Activated CD4-positive, alpha-beta T cell treated with anti-CD3 and anti-CD28 coated beads, Interleukin-10, Interleukin-2, amounts not matched to agents 100 ng/mL and 50 ng/mL, durations not matched to agents 16 hours and 8 hours (primary cell): ENCODE data around the gene MKX.

Source experiments
- DNase-seq: peaks from one replicate; pipeline ENCODE4 v3.0.0-alpha.2; 2020

MKX gene, protein sequence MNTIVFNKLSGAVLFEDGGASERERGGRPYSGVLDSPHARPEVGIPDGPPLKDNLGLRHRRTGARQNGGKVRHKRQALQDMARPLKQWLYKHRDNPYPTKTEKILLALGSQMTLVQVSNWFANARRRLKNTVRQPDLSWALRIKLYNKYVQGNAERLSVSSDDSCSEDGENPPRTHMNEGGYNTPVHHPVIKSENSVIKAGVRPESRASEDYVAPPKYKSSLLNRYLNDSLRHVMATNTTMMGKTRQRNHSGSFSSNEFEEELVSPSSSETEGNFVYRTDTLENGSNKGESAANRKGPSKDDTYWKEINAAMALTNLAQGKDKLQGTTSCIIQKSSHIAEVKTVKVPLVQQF

GRCh38 chr10:27745732-27746396 is at the start of gene MKX:
MKX (minus strand) TSS chr10:27745819; CDS start chr10:27743415, 2,404 bp downstream.
- DNase-seq = no peak

DNA sequence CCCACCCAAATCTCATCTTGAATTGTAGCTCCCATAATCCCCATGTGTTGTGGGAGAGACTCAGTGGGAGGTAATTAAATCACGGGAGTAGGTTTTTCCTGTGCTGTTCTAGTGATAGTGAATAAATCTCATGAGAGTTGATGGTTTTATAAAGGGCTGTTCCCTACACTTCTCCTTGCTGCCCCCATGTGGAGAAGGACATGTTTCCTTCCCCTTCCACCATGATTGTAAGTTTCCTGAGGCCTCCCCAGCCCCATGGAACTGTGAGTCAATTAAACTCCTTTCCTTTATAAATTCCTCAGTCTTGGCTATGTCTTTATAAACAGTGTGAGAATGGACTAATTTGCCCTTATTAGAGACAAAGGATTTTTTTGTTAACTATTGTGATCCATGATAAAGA is 48.5 kb upstream of the MKX start:
- no peak for DNase-seq

GRCh38 chr10:27792216-27792615 is 46.6 kb upstream of the MKX start:
- no peak for DNase-seq

DNA sequence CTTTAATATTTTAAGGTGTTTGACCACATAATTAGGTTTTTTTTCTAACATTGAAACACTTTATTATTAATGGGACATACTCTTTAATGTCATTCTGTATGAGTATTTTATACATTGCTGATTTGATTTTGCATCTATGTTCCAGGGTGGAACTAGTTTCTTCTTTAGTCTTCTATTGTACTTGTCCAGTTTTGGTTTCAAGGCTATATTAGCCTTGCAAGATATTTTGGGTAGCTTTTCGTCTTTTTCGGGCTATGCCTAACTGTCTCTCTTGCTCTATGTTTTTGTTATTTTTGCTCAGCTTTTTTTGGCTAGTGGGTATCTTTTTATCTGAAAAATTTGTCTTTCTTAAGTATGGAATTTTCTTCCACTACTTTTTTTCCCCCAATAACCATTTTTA is 38.7 kb upstream of the MKX start:
- no peak for DNase-seq

- peak; percentile 25 for DNase-seq
These were observed 38.0 kb upstream of the MKX start for GRCh38 chr10:27783660-27784059.

- no peak for DNase-seq
These were observed 33.9 kb upstream of the MKX start for GRCh38 chr10:27779462-27780015.

DNA sequence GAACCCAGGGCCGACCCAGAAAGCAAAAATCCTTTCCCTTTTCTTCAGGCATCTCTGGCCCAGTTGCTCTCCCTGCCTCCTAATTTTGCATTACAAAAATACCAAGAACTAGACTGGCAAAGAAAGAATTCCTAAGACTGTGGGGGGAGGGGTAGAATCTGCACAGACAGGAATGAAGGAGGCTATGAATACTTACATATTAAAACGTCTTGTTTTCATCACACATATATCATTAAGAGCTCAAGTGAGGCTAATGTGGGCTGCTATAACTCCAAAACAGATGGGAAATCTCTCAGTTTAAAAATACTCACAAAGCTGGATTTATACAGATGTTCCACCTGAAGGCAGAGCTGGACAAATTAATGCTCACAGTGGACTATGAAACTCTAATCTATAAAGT is 29.2 kb upstream of the MKX start:
- DNase-seq = no peak

- DNase-seq = peak; percentile 17
These were observed 25.6 kb upstream of the MKX start for GRCh38 chr10:27771231-27771630.

DNA sequence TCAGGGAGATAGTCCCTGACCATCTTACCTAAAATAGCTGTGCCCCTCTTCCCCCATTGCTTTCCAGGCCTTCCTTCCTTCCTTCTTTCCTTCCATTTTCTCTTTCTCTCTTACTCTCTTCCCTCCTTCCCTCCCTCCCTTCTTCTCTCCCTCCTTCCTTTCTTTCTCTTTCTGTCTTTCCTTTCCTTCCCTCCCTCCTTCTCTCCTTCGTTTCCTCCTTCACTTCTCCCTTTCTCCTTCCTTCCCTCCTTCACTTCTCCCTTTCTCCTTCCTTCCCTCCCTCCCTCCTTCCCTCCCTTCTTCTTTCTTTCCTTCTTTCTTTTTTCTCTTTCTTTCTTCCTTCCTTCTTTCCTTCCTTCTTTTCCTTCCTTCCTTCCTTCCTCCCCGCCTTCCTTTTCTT is 24.6 kb upstream of the MKX start:
- no peak for DNase-seq

GRCh38 chr10:27760867-27761266 is 15.2 kb upstream of the MKX start:
- no peak for DNase-seq

- DNase-seq = no peak
These were observed 14.1 kb upstream of the MKX start for GRCh38 chr10:27759483-27760272.

- DNase-seq = no peak
These were observed 7.1 kb upstream of the MKX start for GRCh38 chr10:27752673-27753237.

DNA sequence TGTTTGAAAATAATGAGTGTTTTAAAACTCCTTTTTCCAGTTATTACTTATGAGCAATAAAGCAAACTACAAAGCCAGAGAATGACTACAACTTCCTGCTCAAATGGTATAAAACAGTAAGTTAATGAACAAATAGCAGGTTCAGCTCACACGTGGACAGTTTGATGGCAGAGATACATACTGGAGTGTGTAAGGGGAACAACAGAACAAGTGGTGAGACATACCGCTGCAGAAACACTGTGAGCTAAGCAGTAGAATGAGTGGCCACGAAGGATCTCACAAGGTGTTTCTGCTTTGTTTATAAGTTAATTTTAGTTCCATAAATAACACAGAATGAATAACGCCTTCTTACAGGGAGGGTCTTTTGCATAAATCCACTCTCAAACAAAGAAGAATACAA is 3.0 kb upstream of the MKX start:
- no peak for DNase-seq

DNA sequence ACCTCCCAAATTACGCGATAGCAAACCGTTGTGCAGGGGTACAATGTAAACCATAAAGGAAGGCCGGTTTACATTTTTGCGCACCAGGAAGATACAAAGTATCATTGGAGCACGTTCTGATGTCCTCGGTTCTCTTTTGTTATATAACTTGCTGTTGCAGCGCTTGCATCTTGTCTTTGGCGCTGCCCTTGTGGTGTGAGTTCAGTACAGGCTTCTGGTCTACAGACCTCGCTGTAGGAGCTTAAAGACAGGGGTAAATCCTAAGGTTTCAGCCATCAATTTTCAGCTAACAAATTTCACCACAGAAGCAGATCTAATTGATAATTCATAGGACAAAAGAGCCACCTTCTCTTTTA is 1.5 kb upstream of the MKX start:
- DNase-seq = no peak

GRCh38 chr10:27746397-27747095 is 927 bp upstream of the MKX start:
- peak; percentile 48 for DNase-seq

DNA sequence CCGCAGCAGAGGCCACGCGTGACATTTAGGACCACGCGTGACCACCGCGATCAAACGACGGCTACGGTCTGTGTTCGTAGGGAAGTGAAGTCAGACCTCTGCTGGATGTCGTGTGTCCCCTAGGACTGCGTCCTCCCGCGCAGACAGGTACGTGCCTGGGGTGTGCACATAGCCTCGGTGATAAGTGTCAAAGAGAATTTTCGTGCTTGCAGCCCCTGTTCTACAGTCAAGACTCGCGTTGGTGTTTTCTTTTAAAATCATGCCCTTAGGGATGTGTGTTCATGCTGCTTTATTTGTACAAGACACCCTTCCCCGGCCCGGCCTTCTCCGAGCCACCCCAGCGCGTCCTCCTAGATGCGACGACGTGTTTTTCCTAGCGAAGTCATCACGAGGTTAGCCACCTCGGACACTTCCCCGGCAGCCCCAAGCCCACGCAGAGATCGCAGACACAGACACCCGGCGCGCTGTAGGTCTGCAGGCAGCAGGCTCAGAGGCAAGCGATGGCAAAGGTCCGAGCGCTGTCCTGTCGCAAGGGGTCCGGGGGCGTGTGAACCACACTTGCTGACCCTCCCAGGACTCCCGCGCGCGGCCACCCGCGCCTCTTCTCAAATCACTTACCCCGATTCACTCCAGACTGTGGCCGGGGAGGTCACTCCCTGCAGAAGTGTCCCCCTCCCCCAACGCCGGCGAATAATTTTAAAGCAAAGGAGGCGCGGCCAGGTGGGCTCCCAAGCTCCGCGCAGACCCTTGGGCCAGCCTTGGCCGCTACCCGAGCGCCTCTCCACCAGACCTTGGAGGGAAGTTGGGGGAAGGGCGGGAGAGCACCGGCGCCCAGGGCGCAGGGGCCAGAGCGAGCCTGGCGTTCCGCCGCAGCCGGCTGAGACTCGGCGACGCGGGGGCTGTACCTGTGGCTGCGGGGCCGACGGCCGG is 552 bp downstream of the MKX start:
- DNase-seq = no peak

DNA sequence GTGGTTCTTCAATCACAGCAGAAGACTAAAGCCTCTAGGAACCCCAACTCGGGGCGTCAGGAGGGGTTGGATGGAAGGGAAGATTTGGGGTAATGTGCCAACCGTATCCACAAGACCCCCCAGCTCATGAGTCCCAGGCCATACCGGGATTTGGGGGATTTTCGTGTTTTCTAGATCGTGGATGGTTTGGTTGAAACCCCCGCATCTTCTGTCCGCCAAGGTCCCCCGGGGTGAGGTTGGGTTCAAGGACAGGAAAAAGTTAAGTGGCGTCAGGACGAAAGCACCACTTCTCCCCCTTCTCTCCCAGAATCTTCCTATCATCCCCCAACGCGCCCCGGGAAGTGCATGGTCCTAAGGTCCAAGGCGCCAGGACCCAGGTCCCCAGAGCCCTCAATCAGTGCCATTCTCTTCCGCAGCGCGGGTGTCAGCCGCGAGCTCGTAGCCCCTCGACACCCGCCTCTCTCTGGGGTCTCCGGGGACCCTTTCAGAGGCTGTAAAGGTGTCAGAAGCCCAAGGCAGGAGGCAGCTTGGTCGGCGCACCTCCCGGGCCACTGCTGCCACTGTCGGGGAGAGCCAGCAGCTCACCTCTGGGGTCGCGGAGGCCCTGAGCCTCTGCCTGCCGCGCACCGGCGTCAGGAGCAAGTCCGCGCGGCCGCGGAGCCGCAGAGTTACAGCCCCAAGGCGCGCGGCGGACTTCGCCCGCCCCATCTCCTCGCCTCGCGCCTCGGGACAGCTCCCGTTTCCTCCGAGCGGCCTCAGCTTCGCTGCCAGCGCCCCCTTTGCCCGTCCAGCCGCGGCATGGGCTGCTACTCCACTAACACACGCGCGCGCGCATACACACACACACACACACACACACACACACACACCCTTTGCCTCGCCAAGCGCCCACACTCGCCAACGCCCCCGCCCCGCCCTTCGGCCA is 1.5 kb downstream of the MKX start:
- DNase-seq = peak; percentile 18

DNA sequence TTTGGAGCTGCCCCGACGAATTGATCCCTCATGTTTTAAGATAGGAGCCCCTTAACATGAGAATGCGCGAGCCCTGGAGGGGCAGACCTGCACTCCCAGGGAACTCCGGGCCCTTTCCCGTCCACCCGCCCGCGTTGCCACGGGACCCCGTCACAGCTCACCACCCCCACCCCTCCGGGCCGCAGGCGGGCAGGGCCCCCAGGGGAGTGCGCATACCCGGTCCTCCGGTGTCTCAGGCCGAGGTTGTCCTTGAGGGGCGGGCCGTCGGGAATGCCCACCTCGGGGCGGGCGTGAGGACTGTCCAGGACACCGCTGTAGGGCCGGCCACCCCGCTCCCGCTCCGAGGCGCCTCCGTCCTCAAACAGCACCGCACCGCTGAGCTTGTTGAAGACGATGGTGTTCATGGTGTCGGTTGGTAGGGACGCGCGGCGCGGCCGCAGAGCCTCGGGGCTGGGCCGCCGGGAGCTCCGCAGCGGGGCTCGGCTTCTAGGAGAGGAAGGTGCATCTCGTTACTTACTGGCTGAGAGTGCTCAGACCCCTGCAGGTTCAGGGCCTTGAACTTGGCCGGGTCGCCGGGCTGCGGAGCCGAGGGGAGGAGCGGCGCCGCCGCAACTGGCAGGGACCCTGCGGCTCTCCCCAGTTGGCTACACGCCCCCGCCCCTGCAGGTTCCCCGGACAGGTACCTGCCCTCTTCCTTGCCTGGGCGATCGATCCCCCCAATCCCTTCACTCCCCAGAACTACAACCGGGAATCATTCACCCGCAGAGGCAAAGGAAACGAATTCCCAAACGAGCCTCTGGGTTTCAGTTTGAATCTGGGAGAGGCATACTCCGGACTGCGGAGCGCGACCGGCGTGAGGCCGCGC is 2.4 kb downstream of the MKX start:
- DNase-seq = peak; percentile 29
